T-helper 1 cell treated with Interleukin-12 subunit alpha and Interleukin-12 subunit beta and Interleukin-4 antibody, amounts not matched to agents 30 ng/mL and 1 ng/mL, for 36 hours (primary cell): Measurements from ENCODE around the gene DIAPH2. TPM values are rescaled to one million over a fixed set of nuclear protein-coding genes. Genes with fewer than 3 reads are reported as not detected.

Experiments
- intact Hi-C: fragments of 100-400 bp; cut with micrococcal nuclease; formaldehyde crosslinking; loops from one replicate; pipeline ENCODE4 v1.15.1; 2024
- total RNA-seq: library from RNA; stranded (reverse); gene quantifications from 2 replicates; pipeline ENCODE4 v1.2.3, GENCODE V29; 2022

DIAPH2 gene
- total RNA-seq, 1 donor from 2014 or later: 10.8 TPM

DNA sequence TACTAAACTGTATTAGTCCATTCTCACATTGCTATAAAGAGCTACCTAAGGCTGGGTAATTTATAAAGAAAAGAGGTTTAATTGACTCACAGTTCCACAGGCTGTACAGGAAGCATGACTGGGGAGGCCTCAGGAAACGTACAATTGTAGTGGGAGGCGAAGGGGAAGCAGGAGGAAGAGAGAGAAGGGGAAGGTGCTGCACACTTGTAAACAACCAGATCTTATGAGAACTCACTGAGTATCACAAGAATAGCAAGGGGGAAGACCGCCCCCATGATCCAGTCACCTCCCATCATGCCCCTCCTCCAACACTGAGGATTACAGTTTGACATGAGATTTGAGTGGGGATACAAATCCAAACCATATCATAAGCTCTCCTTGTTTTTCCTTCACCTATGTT is 239.9 kb downstream of the DIAPH2 start:
- intact Hi-C loops: no loop called here

DNA sequence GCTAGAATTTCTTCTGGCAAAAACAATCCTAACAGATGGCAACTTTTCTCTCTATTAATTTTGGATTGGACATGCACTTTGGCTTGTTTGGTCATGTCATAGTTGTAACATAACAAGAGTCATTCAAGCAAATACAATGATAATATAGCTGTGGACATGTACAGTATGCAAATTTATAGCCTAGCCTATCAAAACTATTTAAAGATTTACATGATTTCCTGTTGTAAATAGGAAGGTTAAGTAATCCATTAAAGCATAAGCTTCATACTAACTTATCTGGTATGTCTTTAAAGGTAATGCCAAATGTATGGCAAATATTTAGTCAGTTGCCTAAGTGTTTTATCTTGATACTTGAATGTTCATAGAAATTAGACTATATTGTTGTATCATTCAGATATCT is 244.4 kb downstream of the DIAPH2 start:
- intact Hi-C loops: no loop called here

DNA sequence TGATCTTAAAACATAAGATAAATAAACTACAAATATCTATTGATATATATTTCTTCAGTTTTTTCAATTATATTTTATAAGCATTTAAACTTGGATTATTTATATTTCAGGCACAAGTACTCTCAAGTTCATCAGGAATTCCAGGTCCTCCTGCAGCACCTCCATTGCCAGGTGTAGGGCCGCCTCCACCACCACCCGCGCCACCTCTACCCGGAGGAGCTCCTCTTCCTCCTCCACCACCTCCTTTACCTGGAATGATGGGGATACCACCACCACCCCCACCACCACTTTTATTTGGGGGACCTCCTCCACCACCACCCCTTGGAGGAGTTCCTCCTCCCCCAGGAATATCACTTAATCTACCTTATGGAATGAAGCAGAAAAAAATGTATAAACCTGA is 273.1 kb downstream of the DIAPH2 start:
- intact Hi-C loops: no loop called here

DNA sequence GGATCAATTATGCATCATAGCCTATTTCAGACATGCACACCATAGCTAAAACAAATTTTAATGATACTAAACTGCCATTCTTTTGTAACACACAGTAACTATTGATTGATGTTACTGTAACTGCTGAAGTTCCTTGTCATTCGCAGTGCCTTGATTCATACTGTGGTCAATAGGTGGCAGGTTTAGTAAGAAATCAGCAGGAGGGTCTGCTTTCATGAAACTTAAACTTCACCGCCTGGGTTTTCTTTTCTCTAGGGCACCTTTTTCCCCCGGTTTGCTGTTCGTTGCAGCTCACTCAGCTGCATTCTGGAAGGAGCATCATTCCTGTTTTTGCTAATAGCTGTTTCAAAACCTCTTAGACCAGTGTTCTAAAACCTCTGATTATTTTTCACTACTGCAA is 287.2 kb downstream of the DIAPH2 start:
- intact Hi-C loops: no loop called here

DNA sequence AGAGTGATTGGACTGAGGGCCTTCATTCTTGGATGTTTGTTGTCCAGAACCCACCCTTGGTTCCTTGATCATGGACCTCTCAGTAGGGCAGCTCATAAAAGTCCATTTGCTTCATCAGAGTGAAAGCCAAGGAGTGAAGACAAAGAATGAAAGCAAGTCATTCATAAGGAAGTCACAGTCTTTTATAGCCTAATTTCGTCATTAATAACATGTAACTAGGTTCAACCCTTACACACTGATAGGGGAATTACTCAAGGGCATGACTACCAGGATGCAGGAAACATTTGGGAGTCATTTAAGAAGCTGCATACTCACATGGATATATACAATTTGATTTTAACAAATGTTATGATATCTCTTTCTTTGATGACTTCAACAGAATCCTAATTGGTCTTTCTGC is 294.3 kb downstream of the DIAPH2 start:
- intact Hi-C loops: no loop called here

DNA sequence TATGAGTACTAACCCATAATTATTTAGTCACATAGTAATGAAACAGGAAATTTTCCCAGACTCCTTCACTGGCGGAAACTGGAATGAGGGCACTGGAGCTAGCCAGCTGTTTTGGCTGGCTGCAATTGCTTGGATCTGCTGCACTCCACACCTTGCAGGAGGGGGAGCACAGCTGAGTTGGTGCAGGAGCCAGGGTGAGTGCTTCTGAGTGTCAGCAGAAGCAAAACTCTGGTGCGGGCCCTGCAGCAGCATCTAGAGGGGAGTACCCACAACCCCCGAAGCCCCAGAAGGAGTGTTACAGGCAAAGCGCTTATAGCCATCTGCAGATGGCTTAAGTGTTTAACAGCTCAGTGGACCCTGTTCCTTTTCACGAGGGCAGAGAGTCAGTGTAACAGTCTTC is 295.1 kb downstream of the DIAPH2 start:
- intact Hi-C loops: no loop called here

DNA sequence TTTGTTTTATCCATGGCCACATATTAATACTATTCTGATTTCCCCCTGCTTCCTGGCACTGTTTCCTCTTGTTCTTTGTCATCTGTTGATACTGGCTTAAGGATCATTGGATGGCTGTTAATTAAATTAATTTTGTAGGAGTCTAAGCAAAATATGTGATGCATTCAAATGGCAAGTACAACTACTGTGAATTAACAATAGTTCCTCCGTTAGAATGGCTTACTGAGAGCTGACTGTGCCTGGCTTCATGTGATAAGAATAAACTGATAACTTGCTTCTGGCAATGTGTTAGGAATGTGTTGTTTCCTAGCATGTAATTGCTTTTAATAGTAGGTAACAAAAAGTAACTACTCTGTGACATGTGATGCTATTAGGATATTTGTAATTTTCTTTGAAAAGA is 297.5 kb downstream of the DIAPH2 start:
- intact Hi-C loops: no loop called here

DNA sequence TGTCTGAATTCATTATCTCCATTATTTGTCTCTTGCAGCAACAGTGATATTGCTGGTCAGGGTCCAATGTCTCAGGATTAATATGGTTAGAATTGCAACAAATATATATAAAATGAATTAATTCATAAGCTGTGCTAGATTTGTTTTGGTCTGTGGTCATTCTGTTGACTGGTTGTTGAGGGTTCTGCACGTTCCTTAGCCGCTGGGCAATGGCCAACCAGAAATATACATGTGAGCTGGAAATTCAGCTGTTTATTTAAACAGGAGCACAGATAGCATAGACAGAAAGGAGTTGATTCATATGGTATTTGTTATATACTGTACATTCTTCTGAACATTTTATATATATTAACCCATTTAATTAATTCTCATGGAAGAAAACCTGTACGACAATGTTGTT is 299.9 kb downstream of the DIAPH2 start:
- intact Hi-C loops: no loop called here

DNA sequence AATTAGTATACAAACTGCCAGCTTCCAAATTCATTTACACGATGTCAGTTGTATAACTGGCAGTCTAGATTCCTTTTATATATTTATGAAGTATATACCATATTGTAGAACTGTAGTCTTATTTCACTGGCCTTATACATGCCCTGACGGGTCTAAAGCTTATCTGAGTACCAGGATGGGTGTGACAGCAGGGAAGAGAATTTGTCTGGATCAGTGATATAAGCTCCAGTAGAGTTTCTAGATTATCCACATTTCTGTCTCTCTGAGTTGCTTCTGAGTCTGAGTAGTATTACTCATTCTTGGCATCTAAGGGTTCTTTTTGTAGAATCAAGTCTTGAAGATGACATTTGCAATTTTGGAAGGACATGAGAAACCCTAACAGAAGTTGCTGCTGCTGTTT is 300.4 kb downstream of the DIAPH2 start:
- intact Hi-C loops: no loop called here

DNA sequence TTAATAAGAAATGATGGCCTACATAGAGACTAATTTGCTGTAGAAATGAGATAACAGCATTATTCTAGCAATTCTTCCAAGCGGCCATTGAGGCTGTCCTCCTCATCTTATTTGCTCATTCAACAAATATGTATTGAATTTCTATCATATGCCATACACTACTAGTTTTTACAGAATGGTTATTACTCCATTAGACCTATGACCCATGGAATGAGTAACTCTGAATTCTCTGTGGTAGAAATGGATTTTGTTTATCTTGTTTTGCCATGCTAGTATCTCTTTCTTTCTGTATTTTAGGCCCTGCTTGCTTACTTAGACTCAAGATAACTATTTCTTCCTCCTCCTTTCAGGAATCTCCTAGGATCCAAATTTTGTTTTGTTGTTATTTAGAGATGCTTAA is 302.6 kb downstream of the DIAPH2 start:
- intact Hi-C loops: no loop called here

DNA sequence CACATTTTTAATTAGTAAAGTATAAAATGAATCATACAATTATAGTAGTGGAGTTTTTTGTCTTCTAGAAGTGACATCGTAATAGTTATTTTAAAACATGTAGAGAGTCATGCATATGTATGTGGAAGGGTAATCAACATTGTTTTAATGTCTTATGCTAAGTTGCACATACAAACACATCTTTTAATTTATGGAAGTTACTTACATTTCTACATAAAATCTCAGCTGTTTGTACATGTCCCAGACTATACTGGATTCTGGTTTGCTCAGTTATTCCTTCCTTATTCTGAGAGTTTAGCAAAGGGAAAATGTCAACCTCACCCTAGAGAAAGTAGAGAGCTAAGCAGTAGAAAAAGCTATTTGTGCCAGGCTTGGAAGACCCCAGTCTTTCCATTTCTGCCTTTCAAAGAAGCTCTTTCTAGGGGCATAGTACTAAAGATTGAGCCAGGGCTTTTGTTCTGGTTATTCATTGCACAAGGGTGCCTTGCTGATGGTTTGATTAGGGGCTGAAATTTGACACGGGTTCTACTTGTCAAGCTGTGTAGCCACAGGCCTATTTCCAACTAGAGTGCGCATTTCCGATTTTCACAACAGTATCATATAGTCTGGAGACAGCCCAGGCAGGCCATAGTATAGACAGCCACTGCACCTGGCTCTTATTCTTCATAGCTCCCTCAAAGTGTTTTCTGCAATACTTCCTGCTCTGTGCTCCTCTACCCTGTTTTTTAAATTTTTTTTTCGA is 305.4 kb downstream of the DIAPH2 start:
- intact Hi-C loops: no loop called here

DNA sequence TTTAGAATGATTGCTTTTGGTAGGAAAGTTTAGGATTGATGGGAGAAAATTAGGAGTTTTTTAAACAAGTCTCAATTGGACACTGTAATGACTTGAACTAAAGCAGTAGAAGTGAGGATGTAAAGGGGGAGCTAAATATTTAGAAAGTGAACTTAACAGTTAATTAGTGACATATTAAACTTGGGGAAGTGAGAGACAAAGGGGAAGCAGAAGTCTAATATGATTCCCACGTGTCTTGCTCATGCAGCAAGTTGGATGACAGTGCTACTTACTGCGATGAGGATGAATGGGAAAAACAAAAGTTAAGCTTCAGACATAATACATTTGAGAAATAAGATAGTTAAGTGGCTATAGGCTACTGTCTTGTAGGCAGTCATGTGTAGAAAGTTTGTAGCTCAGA is 309.5 kb downstream of the DIAPH2 start:
- intact Hi-C loops: no loop called here

DNA sequence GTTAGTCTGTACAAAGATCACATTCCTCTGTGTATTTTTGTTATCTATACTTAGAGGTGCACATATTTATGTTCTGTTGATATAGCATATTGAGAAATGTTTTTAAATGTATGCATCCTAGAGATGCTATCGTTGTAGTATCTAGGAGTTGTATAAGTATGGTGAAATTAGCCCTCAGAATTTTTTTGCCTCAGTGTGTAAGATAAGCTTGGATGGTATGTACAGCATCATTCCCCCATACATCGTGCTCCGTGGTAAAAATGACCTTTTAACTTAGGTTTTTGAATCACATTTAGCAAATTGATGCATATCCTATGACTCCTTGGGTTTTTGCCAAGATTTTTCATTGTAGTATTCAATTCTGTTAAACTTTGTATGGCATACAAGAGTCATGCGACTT is 312.6 kb downstream of the DIAPH2 start:
- intact Hi-C loops: no loop called here

DNA sequence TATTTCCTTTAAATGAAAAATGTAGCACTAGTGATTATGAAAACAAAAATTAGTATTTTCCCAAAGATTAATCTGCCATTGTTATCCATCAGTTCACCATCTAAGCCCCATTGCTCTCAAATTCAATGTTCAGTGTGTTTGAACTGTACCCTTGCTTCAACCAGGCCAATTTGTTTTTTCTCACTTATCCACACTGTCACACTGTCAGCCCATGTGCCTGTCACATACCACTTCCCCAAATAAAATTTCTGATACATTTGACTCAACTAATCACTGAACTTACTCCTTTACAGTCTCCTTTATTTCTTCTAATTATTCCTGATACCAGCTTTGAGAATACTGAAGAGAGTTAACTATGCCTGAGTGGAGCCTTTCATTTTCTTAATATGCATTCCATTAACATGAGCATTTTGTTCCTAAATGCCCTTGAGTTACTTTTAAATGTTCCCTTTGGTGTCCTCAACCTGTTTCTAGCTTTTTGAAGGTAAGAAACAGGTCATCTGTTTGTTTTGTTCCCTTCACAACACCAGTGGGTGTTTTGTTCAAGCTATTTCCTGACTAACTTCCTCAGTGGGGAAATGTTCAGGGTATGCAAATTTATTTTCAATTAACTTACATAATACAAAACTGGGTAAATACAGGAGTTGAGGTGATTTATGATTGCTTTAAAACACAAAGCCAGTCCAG is 316.2 kb downstream of the DIAPH2 start:
- intact Hi-C loops: no loop called here

DNA sequence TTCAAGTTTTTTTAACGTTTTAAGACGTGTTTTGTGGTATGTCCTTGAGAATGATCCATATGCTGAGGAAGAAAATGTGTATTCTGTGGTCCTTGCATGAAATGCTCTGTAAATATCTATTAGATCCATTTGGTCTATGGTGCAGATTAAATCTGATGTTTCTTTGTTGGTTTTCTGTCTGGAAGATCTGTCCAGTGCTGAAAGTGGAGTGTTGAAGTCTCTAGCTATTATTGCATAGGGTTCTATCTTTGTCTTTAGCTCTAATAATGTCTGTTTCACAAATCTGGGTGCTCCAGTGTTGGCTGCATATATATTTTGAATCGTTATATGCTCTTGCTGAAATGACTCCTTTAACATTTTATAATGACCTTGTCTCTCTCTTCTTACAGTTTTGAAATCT is 321.5 kb downstream of the DIAPH2 start:
- intact Hi-C loops: no loop called here

DNA sequence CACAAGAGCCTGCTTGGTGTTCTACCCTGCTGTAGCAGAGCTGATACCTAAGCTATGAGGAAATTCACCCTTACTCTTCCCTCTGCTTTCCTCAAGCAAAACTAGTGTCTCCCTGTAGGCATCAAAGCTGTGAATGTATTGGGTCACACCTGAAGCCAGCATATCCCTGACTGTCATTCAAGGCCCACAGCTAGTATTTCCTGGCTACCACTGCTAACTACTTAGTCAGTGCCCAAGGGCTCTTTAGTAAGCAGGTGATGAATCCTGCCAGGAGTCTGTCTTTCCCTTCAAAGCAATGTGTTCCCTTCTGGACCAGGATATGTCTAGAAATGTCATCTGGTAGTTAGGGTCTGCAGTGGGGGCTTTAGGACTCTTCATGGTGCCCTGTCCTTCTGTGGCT is 324.7 kb downstream of the DIAPH2 start:
- intact Hi-C loops: no loop called here

DNA sequence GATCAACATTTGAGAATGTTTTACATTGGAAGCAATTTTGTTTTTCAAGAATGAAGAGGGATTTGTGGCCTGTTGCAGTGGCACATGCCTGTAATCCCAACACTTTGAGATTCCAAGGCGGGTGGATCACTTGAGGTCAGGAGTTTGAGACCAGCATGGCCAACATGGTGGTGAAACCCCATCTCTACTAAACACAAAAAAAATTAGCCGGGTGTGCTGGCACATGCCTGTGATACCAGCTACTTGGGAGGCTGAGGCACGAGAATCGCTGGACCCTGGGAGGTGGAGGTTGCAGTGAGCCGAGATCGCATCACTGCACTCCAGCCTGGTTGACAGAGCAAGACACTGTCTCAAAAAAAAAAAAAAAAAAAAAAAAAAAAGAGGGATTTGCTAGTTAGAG is 326.9 kb downstream of the DIAPH2 start:
- intact Hi-C loops: no loop called here

DNA sequence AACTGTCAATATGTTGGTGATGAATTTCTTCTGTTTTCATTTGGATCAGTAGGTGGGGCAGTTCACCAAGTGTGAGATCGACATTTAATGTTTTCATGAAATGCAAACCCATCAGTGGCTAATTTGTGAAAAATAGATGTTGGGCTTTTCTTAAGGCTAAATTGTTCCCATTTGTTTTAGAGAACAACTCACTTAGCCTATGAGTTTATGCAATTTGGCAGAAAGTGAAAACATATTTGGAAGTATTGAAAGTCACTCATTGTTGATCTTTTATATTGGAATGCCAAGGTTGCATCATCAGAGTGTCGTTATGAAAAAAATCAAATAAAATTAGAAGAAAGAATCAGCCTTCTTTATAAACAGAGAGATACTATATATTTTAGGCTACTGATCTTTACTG is 331.5 kb downstream of the DIAPH2 start:
- intact Hi-C loops: no loop called here

DNA sequence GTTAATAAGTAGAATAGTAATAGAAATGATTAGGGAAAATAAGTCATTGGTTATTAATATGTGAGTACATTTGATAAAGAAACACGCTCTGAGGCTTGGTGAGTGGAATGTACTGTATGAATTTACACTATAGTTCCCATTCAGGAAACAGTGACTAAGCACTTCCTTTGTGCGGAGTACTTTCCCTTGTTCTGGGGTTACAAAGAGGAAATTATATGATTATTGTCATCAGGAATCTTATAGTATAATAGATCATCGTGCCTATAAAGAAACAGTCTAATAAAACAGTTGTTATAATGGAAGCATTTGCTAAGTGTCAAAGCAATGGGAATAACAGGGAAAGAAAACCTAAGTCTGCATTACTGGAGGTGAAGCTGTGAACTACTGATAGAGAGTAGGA is 337.0 kb downstream of the DIAPH2 start:
- intact Hi-C loops: no loop called here

DNA sequence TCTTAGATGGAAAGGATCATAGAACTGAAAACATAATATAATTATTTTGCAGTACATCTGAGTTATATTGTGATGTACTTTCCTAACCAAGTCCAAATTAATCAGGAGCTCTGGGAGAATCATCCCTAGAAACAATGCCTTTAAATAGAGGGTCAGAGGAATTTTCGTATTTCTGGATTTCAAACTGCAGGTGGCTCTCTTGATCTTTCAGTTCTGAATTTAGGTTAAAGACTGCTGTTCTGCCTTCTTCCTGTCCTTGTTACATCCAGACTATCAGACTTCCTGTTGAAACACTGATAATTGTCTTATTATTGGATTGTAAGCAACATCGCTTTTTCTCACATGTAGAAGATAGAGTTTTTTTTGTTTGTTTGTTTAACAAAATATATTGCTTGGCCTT is 341.8 kb downstream of the DIAPH2 start:
- intact Hi-C loops: loop anchor here (1.0 kb wide), 1 partner anchor 659 kb away; no protein-coding TSS in a partner anchor

DNA sequence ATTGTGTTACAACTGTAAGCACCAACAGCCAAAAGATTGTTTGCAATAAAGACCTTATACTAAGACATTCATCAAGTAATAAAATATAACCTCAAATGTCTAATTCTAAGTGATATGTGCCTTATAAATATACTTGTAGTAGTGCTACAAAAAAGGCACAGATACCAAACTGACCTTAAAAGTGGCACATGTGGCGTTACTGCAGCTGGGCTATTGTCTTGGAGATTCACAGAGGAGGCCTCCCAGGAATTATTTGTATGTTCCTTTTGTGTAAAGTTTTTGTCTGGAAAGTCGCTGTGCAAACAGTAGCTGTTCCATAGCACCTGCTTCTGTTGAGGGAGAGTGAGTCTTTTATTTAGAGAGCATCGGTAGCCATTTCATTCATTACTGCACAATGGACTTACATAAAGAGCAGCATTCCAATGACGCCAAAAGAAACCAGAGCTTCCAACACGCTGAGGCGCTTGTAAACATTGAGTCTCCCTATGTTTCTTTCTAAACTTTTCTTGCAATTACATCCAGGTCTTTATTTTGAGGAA is 342.8 kb downstream of the DIAPH2 start:
- intact Hi-C loops: no loop called here

DNA sequence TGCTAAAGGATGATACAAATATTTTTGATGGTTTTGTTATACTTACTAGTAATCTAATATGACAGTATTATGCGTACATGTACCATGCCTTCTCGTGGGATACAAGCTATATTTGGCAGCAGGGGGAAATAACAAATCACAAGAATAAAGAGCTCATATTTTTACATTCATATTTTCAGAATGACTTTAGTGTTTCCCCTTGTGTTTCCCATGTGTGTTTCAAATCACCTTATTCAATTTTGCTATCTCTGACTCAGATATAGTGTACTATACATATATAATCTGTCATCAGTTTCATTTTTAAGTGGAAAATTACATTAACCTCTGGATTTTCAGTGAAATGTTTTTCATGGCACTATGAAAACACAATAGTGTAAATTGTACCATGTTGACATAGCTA is 345.8 kb downstream of the DIAPH2 start:
- intact Hi-C loops: no loop called here

DNA sequence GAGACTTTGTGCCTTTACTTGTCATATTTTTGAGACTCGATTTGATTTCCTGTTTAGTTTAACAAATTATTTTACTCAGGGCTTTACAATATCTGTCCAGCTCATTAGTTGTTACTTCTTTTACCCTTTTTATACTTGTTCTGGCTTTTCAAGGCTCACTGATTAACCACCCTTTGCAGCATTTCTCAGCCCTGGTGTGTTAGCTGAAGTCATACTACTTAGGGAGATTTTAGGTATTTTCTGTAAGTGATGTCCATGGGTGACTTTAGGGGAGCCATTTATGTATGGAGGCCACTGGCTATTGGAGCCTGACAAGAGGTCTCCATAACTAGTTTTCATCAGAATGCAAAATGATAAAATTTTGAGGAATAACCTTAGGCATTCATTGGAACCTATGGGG is 346.3 kb downstream of the DIAPH2 start:
- intact Hi-C loops: no loop called here
